Ectodermal cell (in vitro differentiated cells): ENCODE results near the gene MYOM1. TPM values are rescaled to one million over a fixed set of nuclear protein-coding genes. Genes with fewer than 3 reads are reported as not detected.

ENCODE experiments used
- H3K27ac ChIP-seq: 2 replicates; pipeline ENCODE4 v1.7.0; 2013; ENCODE audit warnings: mild to moderate bottlenecking, low read depth, low read length; ENCODE audit not compliant: insufficient read depth, poor library complexity, severe bottlenecking
- H3K27me3 ChIP-seq: 2 replicates; pipeline ENCODE4 v1.7.0; 2013; ENCODE audit warnings: mild to moderate bottlenecking, low read length; ENCODE audit not compliant: insufficient read depth, control insufficient read depth, poor library complexity, severe bottlenecking
- H3K36me3 ChIP-seq: one replicate; pipeline ENCODE4 v1.7.0; 2013; ENCODE audit warnings: low read length; ENCODE audit not compliant: control insufficient read depth, insufficient read depth
- H3K4me1 ChIP-seq: one replicate; pipeline ENCODE4 v1.7.0; 2013; ENCODE audit warnings: low read length; ENCODE audit not compliant: control insufficient read depth, insufficient read depth
- H3K4me3 ChIP-seq: 2 replicates; pipeline ENCODE4 v1.7.0; 2013; ENCODE audit warnings: low read depth, low read length, control low read depth; ENCODE audit not compliant: insufficient read depth
- H3K9me3 ChIP-seq: 2 replicates; pipeline ENCODE4 v1.7.0; 2013; ENCODE audit warnings: mild to moderate bottlenecking, low read length, moderate library complexity; ENCODE audit not compliant: control insufficient read depth
- WGBS, 2 experiments: methylation state at CpG; one replicate each; pipeline ENCODE4 v1.1.7; 2013; ENCODE audit warnings: missing lambda C conversion rate in 2 of 2; 5-methylcytosine and 5-hydroxymethylcytosine counted together
- polyA plus RNA-seq, 4 experiments: library from polyadenylated mRNA; stranded (reverse); fragments of 50-300 nt; gene quantifications; one replicate each; pipeline ENCODE4 v1.2.3, GENCODE V29; 2013

Gene MYOM1
- 0.78 TPM for polyA plus RNA-seq (2013, experiment 1 of 4)
- 1.2 TPM for polyA plus RNA-seq (2013, experiment 2 of 4)
- polyA plus RNA-seq (2013, experiment 3 of 4) = 0.59 TPM
- 0.77 TPM for polyA plus RNA-seq (2013, experiment 4 of 4)

DNA sequence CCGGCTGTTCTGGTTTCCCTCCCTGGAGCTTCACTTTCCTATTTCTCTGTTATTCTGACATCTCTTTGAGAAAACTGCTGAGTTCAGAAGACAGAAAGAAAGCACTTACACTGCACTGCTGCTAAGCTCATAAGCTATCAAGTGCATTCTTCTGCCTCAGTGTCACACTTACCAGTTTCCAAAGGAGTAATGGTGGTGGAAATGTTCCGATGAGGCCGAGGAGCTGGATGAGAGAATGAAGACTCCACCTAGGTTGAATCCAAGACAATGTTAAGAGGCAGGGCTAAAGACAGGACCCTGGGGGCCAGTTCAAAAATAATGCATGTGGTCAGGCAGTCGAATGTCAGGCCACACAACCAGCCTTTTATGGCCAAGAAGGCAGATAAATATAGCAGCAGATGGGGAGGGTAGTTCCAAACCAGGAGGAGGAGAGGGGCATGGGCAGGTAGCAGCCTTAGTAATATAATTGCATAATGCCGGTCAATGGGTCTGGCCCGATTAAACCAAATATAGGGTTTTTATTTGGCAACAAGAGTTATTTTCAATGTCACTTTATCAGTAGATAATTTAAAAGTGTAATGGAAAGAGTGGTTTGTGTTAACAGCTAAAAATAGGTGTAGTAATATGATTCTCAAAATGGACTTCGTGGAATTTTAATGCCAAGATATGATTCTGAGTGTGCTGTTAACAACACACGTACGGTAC lies at the start of gene MYOM1:
TSS of gene MYOM1 (minus strand) at position 338 of the 705 bp plus-strand sequence. CDS start 4,745 bp downstream, outside the sequence.
- WGBS, 2 experiments = 91 to 92% methylated on average over 9 of the region's 9 CpGs
- Histone ChIP-seq H3K4me1 (no peaks in the 10 kb centered on the region), H3K9me3 (no peaks in the 10 kb centered on the region), H3K36me3 (no peaks in the 10 kb centered on the region), H3K27ac (no peak within 1 kb of the TSS), H3K4me3 (no peak within 1 kb of the TSS), H3K27me3 (no peaks in the 10 kb centered on the region)

DNA sequence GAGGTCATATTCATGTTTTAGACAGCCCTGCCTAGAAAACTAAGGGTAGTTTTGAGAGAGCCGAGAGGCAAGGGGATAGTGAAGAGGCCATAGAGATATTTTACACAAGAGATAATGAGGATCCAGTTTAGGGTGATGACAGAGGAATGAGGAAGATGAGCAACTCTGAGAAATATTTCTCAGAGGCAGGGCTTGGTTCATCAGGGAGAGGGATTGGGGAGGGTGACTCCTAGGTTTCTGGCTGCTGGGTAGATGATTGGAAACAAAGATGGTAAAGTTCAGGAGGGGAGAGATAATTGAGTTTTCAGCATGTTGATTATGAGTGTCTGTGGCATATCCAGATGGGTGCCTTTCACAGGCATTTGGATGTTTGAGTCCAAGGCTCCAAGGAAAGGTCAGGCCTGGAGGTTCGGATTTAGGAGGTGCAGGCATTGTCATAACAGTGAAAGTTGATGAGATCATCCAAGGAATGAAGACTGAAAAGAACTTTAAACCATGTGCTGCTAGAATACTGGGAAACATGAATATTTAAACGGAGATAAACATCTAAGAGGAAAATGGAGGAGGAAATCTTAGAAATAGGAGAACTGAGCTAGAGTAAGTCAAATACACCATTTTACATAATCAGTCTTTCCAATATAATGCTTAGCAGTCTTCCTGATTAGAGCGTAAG lies 49.6 kb upstream of the MYOM1 start:
- no peak overlapping the region for H3K27ac ChIP-seq
- WGBS, 2 experiments = 93 to 95% methylated on average over 4 of the region's 4 CpGs

DNA sequence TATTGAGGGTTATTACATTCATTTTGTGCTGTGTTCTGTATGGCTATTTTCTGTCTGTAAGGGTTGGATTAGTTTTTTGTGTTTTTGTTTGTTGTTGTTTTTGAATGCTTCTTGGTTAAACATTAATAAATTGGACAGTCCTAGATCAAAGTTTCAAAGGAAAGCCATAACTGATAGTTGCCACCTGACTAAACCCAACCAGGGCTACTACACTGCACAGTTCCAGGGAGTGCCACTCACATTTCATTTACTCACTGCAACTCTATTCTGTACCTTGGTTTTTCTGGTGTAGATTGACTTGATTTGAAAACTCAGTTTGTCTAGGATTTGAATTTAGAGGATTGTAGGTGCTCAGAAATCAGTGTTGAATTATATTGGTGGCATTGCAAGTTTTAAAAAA lies 48.5 kb upstream of the MYOM1 start:
- Histone ChIP-seq H3K27me3 (no peaks in the 10 kb centered on the region), H3K4me1 (peaks cover 6% of the 10 kb centered on the region), H3K4me3 (no peak overlapping the region), H3K27ac (no peak overlapping the region), H3K36me3 (no peaks in the 10 kb centered on the region), H3K9me3 (no peaks in the 10 kb centered on the region)

More for the DNA sequence above, 49.6 kb upstream of the MYOM1 start:
- H3K27me3 ChIP-seq = no peaks in the 10 kb centered on the region
- peaks cover 3% of the 10 kb centered on the region for H3K36me3 ChIP-seq
- H3K9me3 ChIP-seq = no peaks in the 10 kb centered on the region
- no peaks in the 10 kb centered on the region for H3K4me1 ChIP-seq
- H3K4me3 ChIP-seq = no peak overlapping the region

DNA sequence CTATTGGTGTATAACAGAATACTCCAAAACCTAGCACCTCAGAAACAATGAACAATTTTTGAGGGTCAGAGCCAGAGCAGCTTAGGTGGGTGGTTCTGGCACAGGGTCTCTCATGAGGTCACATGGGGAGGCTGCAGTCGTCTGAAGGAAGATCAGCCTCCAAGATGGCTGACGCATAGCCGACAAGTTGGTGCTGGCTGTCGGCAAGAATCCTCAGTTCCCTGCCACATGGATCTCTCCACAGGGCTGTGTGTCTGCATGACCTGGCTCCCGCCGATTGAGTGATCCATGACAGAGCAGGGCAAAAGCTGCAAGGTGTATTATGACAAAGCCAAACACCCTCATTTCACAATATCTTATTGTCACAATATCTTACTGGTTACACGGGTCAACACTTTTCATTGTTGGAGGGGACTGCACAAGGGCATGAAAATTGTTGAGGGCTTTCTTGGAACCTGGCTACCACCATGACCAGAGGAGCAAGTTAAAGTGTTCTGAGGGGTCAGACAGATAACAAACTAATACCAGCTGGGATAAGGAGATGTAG lies 46.4 kb upstream of the MYOM1 start:
- H3K4me1 ChIP-seq = peaks cover 9% of the 10 kb centered on the region
- H3K27me3 ChIP-seq = no peaks in the 10 kb centered on the region
- WGBS, 2 experiments = 60 to 68% methylated on average over 7 of the region's 7 CpGs
- no peaks in the 10 kb centered on the region for H3K9me3 ChIP-seq
- no peak overlapping the region for H3K4me3 ChIP-seq
- H3K36me3 ChIP-seq = no peaks in the 10 kb centered on the region
- no peak overlapping the region for H3K27ac ChIP-seq

DNA sequence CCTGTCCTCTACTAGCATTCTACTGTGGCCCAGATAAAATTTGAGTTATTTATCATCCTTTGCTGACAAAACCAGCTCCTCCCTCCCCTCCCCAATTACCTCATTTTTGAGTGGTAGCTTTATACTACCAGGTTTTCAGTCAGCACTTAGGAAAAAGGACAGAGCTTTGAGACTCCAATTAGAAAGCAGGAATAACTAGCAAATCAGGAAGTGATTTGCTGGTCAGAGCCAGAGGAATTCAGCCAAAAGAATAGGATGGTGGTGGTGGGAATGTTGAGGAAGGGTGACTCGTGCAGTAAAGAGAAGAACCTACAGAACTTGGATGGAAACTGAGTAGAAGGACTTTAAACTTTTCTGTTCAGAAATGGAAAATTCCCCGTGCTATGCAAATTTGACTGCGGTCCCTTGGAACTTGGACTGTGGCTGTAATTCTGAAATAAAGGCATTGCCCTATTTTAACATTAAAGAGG lies 45.8 kb upstream of the MYOM1 start:
- Histone ChIP-seq H3K27me3 (no peaks in the 10 kb centered on the region), H3K4me1 (peaks cover 9% of the 10 kb centered on the region), H3K4me3 (no peak overlapping the region), H3K9me3 (no peaks in the 10 kb centered on the region), H3K36me3 (no peaks in the 10 kb centered on the region), H3K27ac (no peak overlapping the region)
- WGBS, 2 experiments = 79 to 86% methylated on average over 3 of the region's 3 CpGs

DNA sequence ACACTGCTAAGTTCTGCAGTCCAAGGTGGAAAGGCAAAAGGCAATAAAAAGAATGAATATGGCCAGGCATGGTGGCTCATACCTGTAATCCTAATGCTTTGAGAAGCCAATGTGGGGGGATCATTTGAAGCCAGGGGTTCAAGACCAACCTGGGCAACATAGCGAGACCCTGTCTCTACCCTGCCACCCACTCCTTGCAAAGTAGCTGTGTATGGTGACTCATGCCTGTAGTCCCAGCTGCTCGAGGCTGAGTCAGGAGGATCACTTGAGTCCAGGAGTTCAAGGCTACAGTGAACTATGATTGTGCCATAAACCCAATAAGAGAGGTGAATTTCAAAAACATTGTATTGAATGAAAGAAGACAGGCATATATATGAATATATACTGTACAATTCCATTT lies 44.6 kb upstream of the MYOM1 start:
- 73 to 93% methylated on average over 2 of the region's 2 CpGs for WGBS, 2 experiments
- peaks cover 9% of the 10 kb centered on the region for H3K4me1 ChIP-seq
- no peaks in the 10 kb centered on the region for H3K36me3 ChIP-seq
- no peaks in the 10 kb centered on the region for H3K27me3 ChIP-seq
- no peak overlapping the region for H3K27ac ChIP-seq
- no peak overlapping the region for H3K4me3 ChIP-seq
- H3K9me3 ChIP-seq = no peaks in the 10 kb centered on the region

DNA sequence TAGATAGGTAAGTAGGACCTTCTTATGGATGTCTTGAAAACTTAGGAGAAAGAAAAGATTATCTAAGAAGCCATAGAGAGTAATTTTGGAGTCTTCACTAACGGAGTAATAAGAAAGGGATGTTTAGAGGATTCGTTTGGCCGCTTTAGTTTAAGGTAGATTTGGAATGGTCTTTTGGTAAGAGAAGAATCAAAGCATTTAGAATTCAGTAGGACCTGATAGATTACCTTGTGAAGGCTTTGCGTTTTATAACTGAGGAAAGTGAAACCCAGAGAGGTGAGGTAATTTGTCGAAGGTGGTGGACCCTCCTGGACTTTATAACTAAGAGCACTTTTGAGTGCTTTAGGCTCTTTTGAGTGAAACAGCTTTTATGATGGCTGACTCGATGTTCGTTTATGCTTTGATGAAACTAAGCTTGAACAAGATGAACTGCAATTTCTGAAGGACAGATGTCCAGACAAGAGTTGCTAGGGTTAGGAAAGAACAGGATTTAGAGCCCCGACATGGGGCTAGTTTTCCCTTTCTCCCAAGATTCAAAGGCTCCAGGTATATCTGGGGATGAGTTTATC lies 43.4 kb upstream of the MYOM1 start:
- Histone ChIP-seq H3K27me3 (no peaks in the 10 kb centered on the region), H3K4me1 (peaks cover 9% of the 10 kb centered on the region), H3K4me3 (peak overlapping the region; percentile 76), H3K9me3 (no peaks in the 10 kb centered on the region), H3K36me3 (no peaks in the 10 kb centered on the region), H3K27ac (no peak overlapping the region)
- 37 to 39% methylated on average over 8 of the region's 8 CpGs for WGBS, 2 experiments

DNA sequence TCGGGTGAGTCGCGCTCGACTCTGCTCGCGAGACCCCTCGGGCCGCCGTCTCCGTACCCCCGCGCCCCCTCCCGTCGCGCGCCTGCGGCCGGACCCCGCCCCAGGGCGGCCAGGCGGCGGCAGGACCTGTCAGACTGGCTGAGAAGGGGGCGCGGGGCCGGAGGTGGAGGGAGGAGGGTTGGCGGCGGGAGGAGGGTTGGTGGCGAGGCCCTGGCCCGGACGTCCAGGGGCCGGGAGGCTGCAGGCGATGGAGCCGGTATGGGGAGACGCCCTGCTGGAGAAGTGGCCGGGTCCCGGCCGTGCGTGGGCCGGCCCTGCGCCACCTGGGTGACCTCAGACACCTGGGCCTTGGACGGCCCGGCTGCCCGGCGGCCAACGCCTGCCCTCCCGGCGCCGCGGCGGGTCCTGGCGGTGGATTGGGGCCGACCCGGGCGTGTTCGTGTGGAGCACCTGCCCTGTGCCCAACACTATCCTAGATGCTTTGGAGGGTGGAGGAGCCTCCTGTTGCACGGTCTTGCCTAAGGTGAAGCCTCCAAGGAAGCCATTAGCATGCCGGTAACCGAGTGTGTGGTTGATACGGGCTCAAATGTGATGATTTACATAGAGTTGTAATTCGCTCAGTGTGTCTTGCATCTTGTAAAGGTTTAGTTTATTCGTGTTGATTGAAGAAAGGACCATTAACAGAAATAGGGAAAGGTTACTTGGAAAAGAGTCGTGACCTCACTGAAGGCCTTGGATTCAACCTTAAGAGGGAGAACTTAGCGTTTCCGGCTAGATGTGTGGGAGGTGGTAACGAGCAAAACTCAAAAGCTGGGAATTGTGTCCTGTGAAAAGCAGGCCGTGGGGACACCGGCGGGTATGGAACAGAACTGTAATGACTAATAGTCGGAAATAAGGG lies 42.7 kb upstream of the MYOM1 start:
- Histone ChIP-seq H3K9me3 (no peaks in the 10 kb centered on the region), H3K27ac (peak overlapping the region; percentile 100), H3K36me3 (no peaks in the 10 kb centered on the region), H3K27me3 (no peaks in the 10 kb centered on the region), H3K4me1 (peaks cover 9% of the 10 kb centered on the region), H3K4me3 (peak overlapping the region; percentile 76)
- 1% methylated on average over 69 of the region's 69 CpGs for WGBS, 2 experiments

DNA sequence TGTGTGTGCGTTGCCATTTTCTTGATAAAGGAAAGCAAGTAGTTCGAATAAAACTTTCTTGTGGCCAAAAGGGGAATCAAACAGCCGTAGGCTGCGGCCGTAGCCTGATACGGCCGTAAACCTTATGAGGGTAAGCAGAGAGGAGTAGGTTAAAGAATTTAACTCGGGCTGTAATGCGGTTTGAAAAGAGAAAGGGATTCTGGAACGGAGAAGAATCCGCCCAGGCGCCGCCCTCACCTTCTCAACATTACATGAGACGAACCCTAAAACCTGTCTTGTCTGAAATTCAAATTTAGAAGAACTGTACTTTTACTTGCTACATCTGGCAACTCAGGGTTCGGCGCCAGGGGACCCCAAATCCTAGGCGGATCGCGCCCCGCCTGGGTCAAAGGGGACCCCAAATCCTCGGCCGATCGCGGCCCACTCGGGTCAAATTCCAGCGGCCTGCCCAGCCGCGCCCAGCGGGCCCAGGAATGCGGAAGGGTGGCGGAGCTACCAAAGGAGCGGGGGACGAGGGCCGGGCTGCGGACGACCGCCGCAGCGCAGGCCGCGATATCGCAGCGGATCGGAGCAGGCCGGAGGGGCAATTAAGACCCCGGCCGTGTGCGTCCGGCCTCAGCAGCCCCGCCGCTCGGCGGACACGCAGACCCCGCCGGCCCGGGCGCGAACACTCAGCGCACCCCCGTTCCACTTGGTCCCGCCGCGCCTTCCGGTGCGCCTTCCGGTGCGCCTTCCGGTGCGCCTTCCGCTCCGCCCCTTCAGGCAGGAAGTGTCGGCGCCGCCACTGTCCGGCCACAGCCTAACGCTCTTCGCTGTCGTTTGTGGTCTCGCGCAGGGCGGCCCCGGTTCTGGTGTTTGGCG lies 41.8 kb upstream of the MYOM1 start, which contains the start of gene MYL12B:
TSS of gene MYL12B (plus strand) at position 761 of the 861 bp plus-strand sequence. CDS start 10,766 bp downstream, outside the sequence.
- H3K27ac ChIP-seq = peak within 1 kb of the TSS; percentile 100
- H3K4me1 ChIP-seq = peaks cover 9% of the 10 kb centered on the region
- H3K36me3 ChIP-seq = peaks cover 8% of the 10 kb centered on the region
- no peaks in the 10 kb centered on the region for H3K27me3 ChIP-seq
- WGBS, 2 experiments = 0 to 1% methylated on average over 84 of the region's 84 CpGs
- H3K4me3 ChIP-seq = peak within 1 kb of the TSS; percentile 76
- H3K9me3 ChIP-seq = no peaks in the 10 kb centered on the region
